CD4-positive, alpha-beta memory T cell (primary cell): ENCODE measurements around the gene COLEC12. TPM values are rescaled to one million over a fixed set of nuclear protein-coding genes. Genes with fewer than 3 reads are reported as not detected.

Experiments
- CTCF ChIA-PET: fragments of 350-600 bp; sonication (Branson Sonifier 250); formaldehyde crosslinking; loops from one replicate; lab custom pipeline; 2021; ENCODE audit warnings: inconsistent platforms; ENCODE audit not compliant: partially characterized antibody; lab: Charles Lee
- POLR2A ChIA-PET: fragments of 350-600 bp; sonication (Branson Sonifier 250); formaldehyde crosslinking; loops from one replicate; lab custom pipeline; 2021; ENCODE audit not compliant: partially characterized antibody; lab: Charles Lee
- DNase-seq, 5 donors: peaks; one replicate each; pipeline versions ENCODE4 v3.0.0 to v3.0.0-alpha.2; 2020 to 2022; ENCODE audit warnings: mixed read lengths in 1 of 5
- H3K27ac ChIP-seq: one replicate; pipeline ENCODE4 v1.7.0; 2013; ENCODE audit warnings: low read depth, low read length
- H3K27me3 ChIP-seq: 2 replicates; pipeline ENCODE4 v1.7.0; 2013; ENCODE audit warnings: mild to moderate bottlenecking, low read length, moderate library complexity; ENCODE audit not compliant: insufficient read depth
- H3K36me3 ChIP-seq: 2 replicates; pipeline ENCODE4 v1.7.0; 2013; ENCODE audit warnings: mild to moderate bottlenecking, low read length, moderate library complexity; ENCODE audit not compliant: insufficient read depth
- H3K4me1 ChIP-seq: 2 replicates; pipeline ENCODE4 v1.7.0; 2013; ENCODE audit warnings: mild to moderate bottlenecking, low read length, moderate library complexity; ENCODE audit not compliant: insufficient read depth
- H3K4me3 ChIP-seq, 2 donors: one replicate each; pipeline ENCODE4 v1.7.0; 2013; ENCODE audit warnings: low read length in 2 of 2, mild to moderate bottlenecking in 1 of 2
- H3K9me3 ChIP-seq, 2 donors: one replicate each; pipeline ENCODE4 v1.7.0; 2013; ENCODE audit warnings: low read length in 2 of 2, control low read depth in 1 of 2; ENCODE audit not compliant: control insufficient read depth in 1 of 2
- H3K27ac Mint-ChIP-seq, 7 donors: one replicate each; pipeline ENCODE4 v1.8.0; 2020 to 2021; ENCODE audit warnings: mixed read lengths in 7 of 7, mild to moderate bottlenecking in 6 of 7, inconsistent platforms in 3 of 7, moderate library complexity in 3 of 7
- H3K27me3 Mint-ChIP-seq, 2 donors: one replicate each; pipeline ENCODE4 v1.8.0; 2020 to 2021; ENCODE audit warnings: mixed read lengths in 2 of 2
- H3K36me3 Mint-ChIP-seq, 2 donors: one replicate each; pipeline ENCODE4 v1.8.0; 2020 to 2021; ENCODE audit warnings: mixed read lengths in 2 of 2, inconsistent platforms in 1 of 2, mild to moderate bottlenecking in 1 of 2
- H3K4me1 Mint-ChIP-seq, 4 donors: one replicate each; pipeline ENCODE4 v1.8.0; 2020 to 2021; ENCODE audit warnings: mixed read lengths in 4 of 4, mild to moderate bottlenecking in 1 of 4
- H3K4me3 Mint-ChIP-seq, 8 donors: one replicate each; pipeline ENCODE4 v1.8.0; 2020 to 2021; ENCODE audit warnings: mixed read lengths in 8 of 8, mild to moderate bottlenecking in 7 of 8, moderate library complexity in 6 of 8, inconsistent platforms in 3 of 8
- H3K9me3 Mint-ChIP-seq, 8 donors: one replicate each; pipeline ENCODE4 v1.8.0; 2020 to 2021; ENCODE audit warnings: mixed read lengths in 8 of 8, mild to moderate bottlenecking in 5 of 8, inconsistent platforms in 3 of 8, moderate library complexity in 1 of 8
- intact Hi-C: fragments of 100-400 bp; cut with micrococcal nuclease; formaldehyde crosslinking; loops from one replicate; pipeline ENCODE4 v1.15.1; 2023
- polyA plus RNA-seq, 2 donors: library from polyadenylated mRNA; unstranded; fragments of 300-500 nt; fragmentation: Illumina TruSeq; gene quantifications; one replicate each; pipeline ENCODE4 v1.2.3, GENCODE V29; 2021
- total RNA-seq, 2 experiments: library from RNA; stranded (reverse); gene quantifications; one replicate each; pipeline ENCODE4 v1.2.3, GENCODE V29; 2021

Gene COLEC12
- total and polyA plus RNA-seq, 4 experiments from 2014 or later = 0.17 to 0.28 TPM; not detected in 2

DNA sequence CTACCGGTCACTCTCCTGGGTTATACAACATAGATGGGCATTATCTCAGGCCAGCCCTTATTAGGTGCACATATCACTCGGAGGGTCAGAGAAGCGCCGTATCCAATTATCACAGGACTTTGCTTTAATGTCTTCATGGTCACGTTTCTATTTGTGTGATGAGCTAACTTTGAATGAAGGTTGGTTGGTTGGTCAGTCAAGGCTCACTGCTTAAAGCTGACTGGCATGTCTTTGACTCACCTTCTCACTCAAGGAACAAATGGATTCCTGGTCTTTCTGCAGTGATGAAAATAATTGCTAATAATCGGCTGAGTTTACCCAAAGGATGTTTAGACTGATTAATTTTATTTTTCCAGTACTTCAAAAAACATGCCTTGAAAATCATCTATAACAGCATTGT, 39.7 kb downstream of the COLEC12 start:
- no peak for DNase-seq
- H3K4me3 ChIP-seq = no peak overlapping the region
- H3K27me3 ChIP-seq = no peaks in the 10 kb centered on the region
- H3K36me3 ChIP-seq = no peaks in the 10 kb centered on the region
- intact Hi-C loops = no loop called here
- peaks cover 0 to 3% (median 0%) of the 10 kb centered on the region in 4 donors for H3K4me1 Mint-ChIP-seq
- peaks cover 0 to 8% (median 4%) of the 10 kb centered on the region in 8 donors for H3K9me3 Mint-ChIP-seq
- CTCF ChIA-PET = no interaction called here
- H3K36me3 Mint-ChIP-seq = no peaks in the 10 kb centered on the region
- peaks cover 17 to 33% of the 10 kb centered on the region in 2 donors for H3K27me3 Mint-ChIP-seq
- H3K4me1 ChIP-seq = no peaks in the 10 kb centered on the region
- no peak overlapping the region for H3K27ac Mint-ChIP-seq
- no peak overlapping the region for H3K4me3 Mint-ChIP-seq
- H3K9me3 ChIP-seq = no peaks in the 10 kb centered on the region
- POLR2A ChIA-PET = no interaction called here
- no peak overlapping the region for H3K27ac ChIP-seq

DNA sequence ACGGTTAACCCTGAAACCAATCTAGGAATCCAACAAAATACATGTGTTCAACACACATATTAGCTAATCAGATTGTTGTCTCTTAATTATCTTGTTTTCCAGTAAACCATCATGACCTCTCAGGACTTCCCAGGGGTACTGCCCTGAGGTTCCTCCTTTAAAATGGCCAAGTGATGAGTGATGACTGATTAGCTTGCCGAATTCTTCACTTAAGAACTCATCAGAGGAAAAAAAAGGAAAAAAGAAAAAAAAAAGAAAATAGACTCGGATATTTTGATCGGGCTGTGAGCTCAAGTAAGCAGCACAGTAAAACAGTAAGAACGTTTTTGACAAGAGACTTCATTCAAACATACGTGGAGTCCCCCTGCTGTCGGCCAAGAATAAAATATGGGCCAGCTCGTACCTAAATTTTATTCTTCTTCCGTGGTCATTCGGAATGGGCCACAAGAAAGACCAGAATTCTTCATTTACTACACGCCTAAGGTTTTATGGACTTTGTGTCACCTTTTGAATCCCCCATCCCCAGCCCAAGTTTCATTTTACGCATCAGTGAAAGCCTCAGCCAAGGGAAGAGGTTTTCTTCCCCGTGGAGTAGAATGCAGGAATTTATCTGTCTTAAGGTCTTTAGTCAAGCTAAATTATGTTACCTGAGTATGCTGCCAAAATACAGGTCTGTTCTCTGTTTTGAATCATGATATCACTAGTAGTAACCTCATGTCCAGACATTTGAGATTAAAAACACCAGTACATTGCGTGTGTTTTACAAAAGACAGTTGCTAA, 40.5 kb downstream of the COLEC12 start:
- no peak overlapping the region for H3K4me3 Mint-ChIP-seq
- intact Hi-C loops = no loop called here
- POLR2A ChIA-PET = no interaction called here

DNA sequence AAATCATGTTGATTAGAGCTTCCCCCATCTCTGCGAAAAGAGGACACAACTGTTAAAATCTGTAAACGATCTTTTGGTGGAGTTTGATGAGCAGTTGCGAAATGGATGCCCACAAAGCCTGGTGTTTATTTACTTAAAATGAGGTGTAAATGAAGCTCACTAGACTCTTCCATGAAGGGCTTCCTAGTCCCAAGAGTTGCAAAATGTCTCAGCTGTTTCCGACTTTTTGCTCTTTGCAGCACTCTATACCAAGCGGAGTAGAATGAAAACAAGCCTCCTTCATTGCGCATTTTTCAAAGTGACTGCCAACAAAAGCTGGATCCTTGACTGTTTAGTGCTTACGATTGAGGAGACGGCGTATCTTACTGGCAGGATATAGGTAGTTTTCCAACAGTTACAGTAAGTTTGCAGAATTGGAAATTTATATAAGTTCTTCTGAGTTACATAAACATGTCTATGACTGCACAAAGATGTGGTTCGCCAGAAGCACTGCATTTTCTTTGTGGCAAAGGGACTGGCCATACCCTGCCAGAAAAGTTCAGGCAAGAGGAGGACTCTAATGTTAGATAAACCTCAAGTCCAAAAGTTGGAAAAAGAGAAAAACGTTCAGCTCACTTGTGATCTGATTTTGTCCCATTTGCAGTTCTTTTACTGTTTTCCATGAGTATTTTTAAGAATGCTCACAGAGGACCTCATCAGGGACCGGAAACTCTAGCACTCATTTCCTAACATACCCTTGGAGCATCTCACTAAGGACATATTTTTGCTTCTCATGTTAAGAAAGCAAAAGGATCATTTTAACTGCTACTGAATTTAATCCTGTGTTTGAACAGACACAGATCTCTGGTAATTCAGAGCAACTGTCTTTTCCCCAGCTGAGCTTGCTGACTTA, 42.7 kb downstream of the COLEC12 start:
- H3K27me3 Mint-ChIP-seq = peaks cover 11 to 22% of the 10 kb centered on the region in 2 donors
- H3K36me3 ChIP-seq = no peaks in the 10 kb centered on the region
- no peaks in the 10 kb centered on the region for H3K4me1 Mint-ChIP-seq
- ChIA-PET CTCF (no interaction called here), POLR2A (no interaction called here)
- H3K4me3 ChIP-seq = no peak overlapping the region
- H3K27me3 ChIP-seq = no peaks in the 10 kb centered on the region
- H3K9me3 Mint-ChIP-seq = peaks cover 0 to 18% (median 10%) of the 10 kb centered on the region in 8 donors
- intact Hi-C loops = no loop called here
- H3K4me3 Mint-ChIP-seq = no peak overlapping the region
- H3K27ac Mint-ChIP-seq = no peak overlapping the region
- DNase-seq = no peak
- no peaks in the 10 kb centered on the region for H3K4me1 ChIP-seq
- H3K27ac ChIP-seq = no peak overlapping the region
- no peaks in the 10 kb centered on the region for H3K36me3 Mint-ChIP-seq
- no peaks in the 10 kb centered on the region for H3K9me3 ChIP-seq

More for the DNA sequence above, 40.5 kb downstream of the COLEC12 start:
- Mint-ChIP-seq H3K9me3 (peaks cover 0 to 8% (median 4%) of the 10 kb centered on the region in 8 donors), H3K36me3 (no peaks in the 10 kb centered on the region), H3K4me1 (peaks cover 0 to 3% (median 0%) of the 10 kb centered on the region in 4 donors), H3K27ac (no peak overlapping the region), H3K27me3 (peaks cover 18 to 34% of the 10 kb centered on the region in 2 donors)
- no peaks in the 10 kb centered on the region for H3K27me3 ChIP-seq
- H3K27ac ChIP-seq = no peak overlapping the region
- H3K4me1 ChIP-seq = no peaks in the 10 kb centered on the region
- CTCF ChIA-PET = no interaction called here
- no peaks in the 10 kb centered on the region for H3K9me3 ChIP-seq
- no peak overlapping the region for H3K4me3 ChIP-seq
- no peak for DNase-seq
- H3K36me3 ChIP-seq = no peaks in the 10 kb centered on the region

DNA sequence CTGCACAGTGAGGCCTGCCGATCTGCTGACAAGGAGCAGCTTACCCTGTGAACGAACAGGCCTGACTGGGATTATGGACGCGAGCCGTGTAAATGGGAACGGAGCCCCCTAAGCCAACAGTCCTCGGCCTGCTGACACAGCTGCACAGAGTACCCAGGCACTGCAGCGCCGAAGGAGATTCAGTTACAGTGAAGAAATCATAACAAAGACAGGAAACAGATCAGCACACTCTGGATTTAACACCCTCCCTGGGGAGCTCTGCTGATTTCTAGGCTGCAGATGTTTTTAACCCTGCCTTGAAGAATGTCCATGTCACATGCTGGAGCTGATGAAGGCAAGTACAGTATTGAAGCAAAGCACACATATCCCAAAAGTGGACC, 43.4 kb downstream of the COLEC12 start:
- CTCF ChIA-PET = no interaction called here
- POLR2A ChIA-PET = no interaction called here

DNA sequence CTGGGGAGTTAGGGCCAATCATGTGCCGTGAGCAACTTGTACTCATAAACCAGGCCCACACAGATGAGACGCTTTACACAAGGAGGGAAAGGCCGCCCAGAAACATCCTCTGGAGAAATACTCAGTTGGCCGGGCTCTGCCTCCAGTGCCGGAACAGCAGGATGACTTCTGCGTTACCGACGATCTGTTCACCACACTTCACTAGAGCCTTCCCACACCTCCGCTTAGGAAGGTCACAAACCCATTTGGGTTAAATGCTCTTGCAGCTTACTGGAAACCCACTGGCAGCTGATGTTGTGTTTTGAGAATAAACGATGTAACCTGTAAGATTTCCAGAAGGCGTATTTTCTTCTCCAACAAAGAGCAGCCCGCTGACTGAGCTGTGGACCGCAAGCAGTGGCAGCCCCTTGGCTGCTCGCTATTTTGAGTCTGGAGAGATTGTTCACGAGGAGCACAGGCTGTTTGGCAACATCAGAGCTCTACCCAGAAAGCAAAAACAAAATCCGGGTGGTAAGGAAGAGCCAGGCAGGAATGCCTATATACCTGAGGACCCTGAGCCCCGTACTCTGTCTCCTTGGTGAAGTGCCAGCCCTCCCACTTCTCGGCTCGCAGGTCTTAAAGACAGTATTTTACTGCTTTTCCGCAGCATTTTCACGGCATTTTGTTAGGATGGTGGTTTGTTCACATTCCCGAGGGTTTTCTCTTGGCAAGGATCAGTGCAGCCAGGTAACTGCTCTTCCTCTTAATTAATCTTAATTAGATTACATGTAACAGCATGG, 44.0 kb downstream of the COLEC12 start:
- Histone ChIP-seq H3K27ac (no peak overlapping the region), H3K4me1 (no peaks in the 10 kb centered on the region), H3K27me3 (no peaks in the 10 kb centered on the region), H3K36me3 (no peaks in the 10 kb centered on the region), H3K9me3 (no peaks in the 10 kb centered on the region), H3K4me3 (no peak overlapping the region)
- no peak for DNase-seq
- peaks cover 11 to 21% of the 10 kb centered on the region in 2 donors for H3K27me3 Mint-ChIP-seq
- CTCF ChIA-PET = no interaction called here
- H3K27ac Mint-ChIP-seq = no peak overlapping the region
- H3K4me3 Mint-ChIP-seq = no peak overlapping the region
- no peaks in the 10 kb centered on the region for H3K36me3 Mint-ChIP-seq
- H3K4me1 Mint-ChIP-seq = no peaks in the 10 kb centered on the region
- H3K9me3 Mint-ChIP-seq = peaks cover 1 to 31% (median 14%) of the 10 kb centered on the region in 8 donors
- intact Hi-C loops = no loop called here
- POLR2A ChIA-PET = no interaction called here

More for the DNA sequence above, 43.4 kb downstream of the COLEC12 start:
- no peaks in the 10 kb centered on the region for H3K27me3 ChIP-seq
- H3K9me3 Mint-ChIP-seq = peaks cover 3 to 25% (median 13%) of the 10 kb centered on the region in 8 donors
- intact Hi-C loops = no loop called here
- DNase-seq = no peak
- no peaks in the 10 kb centered on the region for H3K36me3 Mint-ChIP-seq
- H3K36me3 ChIP-seq = no peaks in the 10 kb centered on the region
- H3K4me3 ChIP-seq = no peak overlapping the region
- H3K4me1 Mint-ChIP-seq = no peaks in the 10 kb centered on the region
- H3K27ac ChIP-seq = no peak overlapping the region
- no peak overlapping the region for H3K27ac Mint-ChIP-seq
- H3K4me3 Mint-ChIP-seq = no peak overlapping the region
- no peaks in the 10 kb centered on the region for H3K9me3 ChIP-seq
- peaks cover 11 to 22% of the 10 kb centered on the region in 2 donors for H3K27me3 Mint-ChIP-seq
- H3K4me1 ChIP-seq = no peaks in the 10 kb centered on the region

DNA sequence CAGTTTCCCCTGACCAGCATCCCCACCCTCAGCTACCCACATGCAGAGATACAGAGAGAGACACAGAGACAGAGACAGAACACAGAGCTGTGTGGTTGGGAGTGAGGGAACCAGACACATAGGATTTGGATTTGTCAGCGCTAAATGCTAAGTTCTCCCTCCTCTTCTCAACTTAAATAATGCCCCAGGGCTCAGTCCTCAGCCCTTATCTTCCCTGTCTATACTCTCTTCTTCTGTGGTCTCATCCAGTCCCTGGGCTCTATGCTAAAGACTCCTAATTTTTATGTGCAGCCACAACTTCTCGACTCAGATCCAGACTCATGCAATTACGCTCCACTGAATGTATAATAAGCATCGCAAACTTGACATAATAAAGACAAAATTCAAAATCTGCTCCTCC, 47.1 kb downstream of the COLEC12 start:
- no peaks in the 10 kb centered on the region for H3K36me3 Mint-ChIP-seq
- Histone ChIP-seq H3K9me3 (peaks cover 0 to 7% of the 10 kb centered on the region in 2 donors), H3K4me3 (no peak overlapping the region), H3K4me1 (no peaks in the 10 kb centered on the region), H3K27me3 (no peaks in the 10 kb centered on the region), H3K27ac (no peak overlapping the region), H3K36me3 (no peaks in the 10 kb centered on the region)
- H3K4me3 Mint-ChIP-seq = no peak overlapping the region
- POLR2A ChIA-PET = no interaction called here
- peaks cover 9 to 12% of the 10 kb centered on the region in 2 donors for H3K27me3 Mint-ChIP-seq
- peaks cover 2 to 43% (median 27%) of the 10 kb centered on the region in 8 donors for H3K9me3 Mint-ChIP-seq
- H3K27ac Mint-ChIP-seq = peak overlapping the region in 1 of 7 donors; percentile 25
- intact Hi-C loops = no loop called here
- CTCF ChIA-PET = no interaction called here
- no peaks in the 10 kb centered on the region for H3K4me1 Mint-ChIP-seq
- DNase-seq = no peak
